Islet precursor cell (in vitro differentiated cells): ENCODE results near the gene TMEM126B.
"Not testable (repeated sequence)": the region's sequence is repeated elsewhere in the genome, so short reads cannot be mapped to it uniquely, and the experiment has no call there.

Experiments
- DNase-seq: peaks from one replicate; pipeline ENCODE4 v3.0.0-alpha.2; 2018

TMEM126B gene

GRCh38 chr11:85627998-85628770 lies at the start of gene TMEM126B:
TSS of gene TMEM126B (plus strand) at chr11:85628593. CDS start at chr11:85628608, 15 bp downstream.
- DNase-seq: peak; percentile 99

- no peak for DNase-seq
These were observed 46.3 kb upstream of the TMEM126B start for GRCh38 chr11:85582111-85582510.

- no peak for DNase-seq
These were observed 39.0 kb upstream of the TMEM126B start for GRCh38 chr11:85589373-85589772.

GRCh38 chr11:85590848-85591483 lies 37.4 kb upstream of the TMEM126B start:
- no peak for DNase-seq

- DNase-seq: no peak
These were observed 33.0 kb upstream of the TMEM126B start for GRCh38 chr11:85595285-85595884.

- no peak for DNase-seq
These were observed 31.5 kb upstream of the TMEM126B start for GRCh38 chr11:85596886-85597285.

- DNase-seq: no peak
These were observed 29.3 kb upstream of the TMEM126B start for GRCh38 chr11:85599083-85599482.

GRCh38 chr11:85602526-85603213 lies 25.7 kb upstream of the TMEM126B start:
- DNase-seq: no peak

- DNase-seq: no peak
These were observed 25.2 kb upstream of the TMEM126B start for GRCh38 chr11:85603220-85603619.

- DNase-seq: not testable (repeated sequence)
These were observed 22.2 kb upstream of the TMEM126B start for GRCh38 chr11:85606237-85606636.

- not testable (repeated sequence) for DNase-seq
These were observed 19.8 kb upstream of the TMEM126B start for GRCh38 chr11:85608621-85609020.

GRCh38 chr11:85609286-85609685 lies 19.1 kb upstream of the TMEM126B start:
- not testable (repeated sequence) for DNase-seq

- not testable (repeated sequence) for DNase-seq
These were observed 16.8 kb upstream of the TMEM126B start for GRCh38 chr11:85611643-85612042.

GRCh38 chr11:85619499-85619898 lies 8.9 kb upstream of the TMEM126B start:
- no peak for DNase-seq

GRCh38 chr11:85620256-85620655 lies 8.1 kb upstream of the TMEM126B start:
- no peak for DNase-seq

GRCh38 chr11:85626496-85626895 lies 1.9 kb upstream of the TMEM126B start:
- DNase-seq: no peak

- DNase-seq: peak; percentile 58
These were observed 928 bp upstream of the TMEM126B start, which contains the start of gene DLG2 for GRCh38 chr11:85627332-85627997. TSS of gene DLG2 (minus strand) at chr11:85627344.

- no peak for DNase-seq
These were observed 463 bp downstream of the TMEM126B start for GRCh38 chr11:85628771-85629341.

- no peak for DNase-seq
These were observed 6.4 kb downstream of the TMEM126B start for GRCh38 chr11:85634747-85635146.

GRCh38 chr11:85643191-85643614 lies 14.8 kb downstream of the TMEM126B start:
- no peak for DNase-seq

GRCh38 chr11:85647078-85647477 lies 18.7 kb downstream of the TMEM126B start:
- no peak for DNase-seq

- peak; percentile 98 for DNase-seq
These were observed 19.4 kb downstream of the TMEM126B start, which contains the start of gene TMEM126A for GRCh38 chr11:85647604-85648299. TSS of gene TMEM126A (plus strand) at chr11:85647967. CDS start at chr11:85650256, 2,289 bp downstream.
